K562 (cell line): ENCODE results near the gene CREB3L1. TPM values are rescaled to one million over a fixed set of nuclear protein-coding genes. Genes with fewer than 3 reads are reported as not detected.

Experiments
- ARHGAP35 ChIP-seq: fragments of 450-650 bp; IDR thresholded peaks from 2 replicates; pipeline ENCODE4 v1.6.1; 2018; ENCODE audit not compliant: partially characterized antibody
- BRD4 ChIP-seq: fragments of 200-600 bp; sonication (generic); IDR thresholded peaks from 2 replicates; pipeline ENCODE4 v1.6.1; 2017; ENCODE audit warnings: inconsistent platforms
- ILK ChIP-seq: fragments of 450-650 bp; IDR thresholded peaks from 2 replicates; pipeline ENCODE4 v1.6.1; 2016; ENCODE audit warnings: missing genetic modification characterization, low read depth, mild to moderate bottlenecking, missing compliant biosample characterization, moderate library complexity, borderline replicate concordance
- MEF2A ChIP-seq: IDR thresholded peaks from 2 replicates; pipeline ENCODE4 v1.6.1; 2011; ENCODE audit warnings: low read depth, mild to moderate bottlenecking, low read length, moderate library complexity; ENCODE audit not compliant: control insufficient read depth
- MYC ChIP-seq, 2 experiments: fragments of 250-450 bp in 1 of 2; sonication (Bioruptor Pico) in 1 of 2; IDR thresholded peaks; 2 replicates each; pipeline versions ENCODE4 v1.5.1 to v1.6.1; 2012 to 2021; ENCODE audit warnings: low read depth in 2 of 2, borderline replicate concordance in 1 of 2, improper control_type of control experiment in 1 of 2, low read length in 1 of 2, mild to moderate bottlenecking in 1 of 2, moderate library complexity in 1 of 2
- NR4A1 ChIP-seq, 2 experiments: fragments of 250-450 bp in 1 of 2; fragments of 450-650 bp in 1 of 2; sonication (Bioruptor Pico) in 1 of 2; IDR thresholded peaks; 2 replicates each; pipeline versions ENCODE4 v1.4.0 to v1.6.1; 2016 to 2020; ENCODE audit warnings: mild to moderate bottlenecking in 2 of 2, missing compliant biosample characterization in 1 of 2, missing genetic modification characterization in 1 of 2, moderate library complexity in 1 of 2
- SIX5 ChIP-seq, 2 experiments: IDR thresholded peaks; 2 replicates each; pipeline ENCODE4 v1.6.1; 2011; ENCODE audit warnings: low read length in 2 of 2, borderline replicate concordance in 1 of 2, low read depth in 1 of 2, mild to moderate bottlenecking in 1 of 2, moderate library complexity in 1 of 2; ENCODE audit not compliant: insufficient read depth in 1 of 2
- SLC30A9 ChIP-seq: fragments of 250-450 bp; sonication (Bioruptor Pico); IDR thresholded peaks from 2 replicates; pipeline ENCODE4 v1.8.0; 2022; ENCODE audit warnings: mild to moderate bottlenecking, moderate library complexity
- ZBTB8A ChIP-seq: fragments of 450-650 bp; IDR thresholded peaks from 2 replicates; pipeline ENCODE4 v1.6.1; 2018; ENCODE audit warnings: mild to moderate bottlenecking, moderate library complexity; ENCODE audit not compliant: partially characterized antibody
- ZC3H8 ChIP-seq: fragments of 450-650 bp; IDR thresholded peaks from 2 replicates; pipeline ENCODE4 v1.6.1; 2017
- ZKSCAN8 ChIP-seq: fragments of 200-800 bp; sonication (Bioruptor generic); IDR thresholded peaks from 2 replicates; pipeline ENCODE4 v1.6.1; 2016; ENCODE audit warnings: missing genetic modification characterization, missing compliant biosample characterization
- polyA plus RNA-seq, 8 experiments: library from polyadenylated mRNA; depleted of rRNA in 4 of 8; stranded (reverse) in 5 of 8; unstranded in 3 of 8; fragments of >200 nt; fragmentation: Nextera tagmentation in 2 of 8; fragmentation: Illumina TruSeq in 1 of 8; extraction: Ambion mirVana in 2 of 8; extraction: Trizol in 1 of 8; gene quantifications; 2 replicates each; pipeline versions ENCODE4 v1.2.1 to v1.2.3, GENCODE V29; 2011 to 2014; ENCODE audit warnings: inconsistent platforms in 1 of 8, missing spikeins in 1 of 8
- total RNA-seq, 7 experiments: library from RNA; depleted of rRNA in 6 of 7; stranded (reverse); fragments of >200 nt in 6 of 7; fragmentation: Illumina TruSeq in 2 of 7; extraction: Trizol in 2 of 7; gene quantifications; 2 replicates each; pipeline versions ENCODE4 v1.2.1 to v1.2.3, GENCODE V29; 2011 to 2021; ENCODE audit warnings: low replicate concordance in 1 of 7
- TF ChIP-seq, protein P1 (sequence below): fragments of 450-650 bp; IDR thresholded peaks from 2 replicates; pipeline ENCODE4 v1.6.1; 2017; ENCODE audit warnings: antibody characterized with exemption, mild to moderate bottlenecking
- TF ChIP-seq, protein P2 (sequence below), 2 experiments: fragments of 450-650 bp in 1 of 2; IDR thresholded peaks; 2 replicates each; pipeline ENCODE4 v1.6.1; 2011 to 2017; ENCODE audit warnings: low read depth in 2 of 2, antibody characterized with exemption in 1 of 2, borderline replicate concordance in 1 of 2, low read length in 1 of 2, mild to moderate bottlenecking in 1 of 2, mixed read lengths in 1 of 2; ENCODE audit not compliant: control insufficient read depth in 1 of 2
- TF ChIP-seq, protein P3 (sequence below), 2 experiments: IDR thresholded peaks; 2 replicates each; pipeline ENCODE4 v1.6.1; 2012; ENCODE audit warnings: improper control_type of control experiment in 2 of 2, low read depth in 2 of 2, low read length in 2 of 2, borderline replicate concordance in 1 of 2

CREB3L1 gene
- total and polyA plus RNA-seq, 9 of the 15 experiments (the other 6 are each of a cell fraction or from before 2014, with no cell fraction given): 1.2 to 27.6 (median 3.7) TPM

DNA sequence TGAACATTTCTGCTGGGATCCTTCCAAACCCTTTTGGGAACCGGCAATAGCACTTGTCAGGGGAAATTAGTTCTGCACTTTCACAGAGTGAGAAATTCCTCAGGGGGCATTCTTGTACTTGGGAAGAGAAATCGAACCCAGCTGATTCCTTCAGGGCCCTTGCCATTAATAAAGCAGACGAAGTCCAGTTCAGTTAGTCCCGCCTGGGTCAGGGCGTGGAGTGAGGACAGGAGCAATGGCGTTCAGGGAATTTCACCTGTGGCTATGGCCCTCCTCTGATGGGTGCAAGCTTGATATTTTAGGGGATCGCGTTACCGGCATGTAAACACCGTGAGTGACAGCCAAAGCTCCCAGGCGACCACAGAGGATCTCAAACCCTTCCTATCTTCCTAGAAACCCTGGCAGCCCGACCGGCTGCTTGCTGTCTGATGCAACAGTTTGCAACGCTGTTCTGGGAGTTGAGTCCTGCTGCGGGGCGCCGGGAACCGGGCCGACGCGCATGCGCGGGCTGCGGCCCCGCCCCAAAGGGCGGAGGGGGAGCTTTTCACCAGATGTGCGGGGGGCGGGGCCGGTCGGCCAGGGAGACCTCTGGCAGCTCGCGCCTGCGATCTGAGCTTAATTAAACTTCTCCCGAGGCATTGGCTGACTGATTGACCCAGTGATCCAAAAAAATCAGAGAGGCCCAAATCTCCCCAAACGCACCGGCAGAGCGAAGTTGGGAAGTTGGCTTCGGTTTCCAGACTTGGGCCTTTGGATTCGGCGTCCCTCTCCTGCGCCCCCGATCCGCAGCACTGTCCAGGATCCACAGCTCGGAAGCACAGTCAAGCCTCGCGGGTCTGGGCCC, 34.3 kb upstream of the CREB3L1 start (continued):
- TF ChIP-seq MEF2A: no peak
- no peak for TF ChIP-seq SIX5 (IDR thresholded peaks at IDR 0.05; ENCODE audit: borderline replicate concordance in 1 of 2, insufficient read depth in 1 of 2, low read depth in 1 of 2, low read length in 2 of 2)
- no peak; the same call in none of the 2 replicates for TF ChIP-seq ZKSCAN8 (CRISPR knock-in tag)
- no peak for TF ChIP-seq ILK (tag)
- TF ChIP-seq ZBTB8A: no peak
- 0 out of 2 replicates have a peak, but pooled peaks have one; percentile 67 for TF ChIP-seq NR4A1 (CRISPR knock-in tag; IDR thresholded peaks at IDR 0.05)
- TF ChIP-seq NR4A1 (tag; IDR thresholded peaks at IDR 0.05): peak; percentile 68
- TF ChIP-seq ARHGAP35: no peak
- TF ChIP-seq SLC30A9 (CRISPR knock-in tag): no peak
- TF ChIP-seq BRD4: peak; percentile 69; the same call in 1 of the 2 replicates
- TF ChIP-seq, protein P1, sequence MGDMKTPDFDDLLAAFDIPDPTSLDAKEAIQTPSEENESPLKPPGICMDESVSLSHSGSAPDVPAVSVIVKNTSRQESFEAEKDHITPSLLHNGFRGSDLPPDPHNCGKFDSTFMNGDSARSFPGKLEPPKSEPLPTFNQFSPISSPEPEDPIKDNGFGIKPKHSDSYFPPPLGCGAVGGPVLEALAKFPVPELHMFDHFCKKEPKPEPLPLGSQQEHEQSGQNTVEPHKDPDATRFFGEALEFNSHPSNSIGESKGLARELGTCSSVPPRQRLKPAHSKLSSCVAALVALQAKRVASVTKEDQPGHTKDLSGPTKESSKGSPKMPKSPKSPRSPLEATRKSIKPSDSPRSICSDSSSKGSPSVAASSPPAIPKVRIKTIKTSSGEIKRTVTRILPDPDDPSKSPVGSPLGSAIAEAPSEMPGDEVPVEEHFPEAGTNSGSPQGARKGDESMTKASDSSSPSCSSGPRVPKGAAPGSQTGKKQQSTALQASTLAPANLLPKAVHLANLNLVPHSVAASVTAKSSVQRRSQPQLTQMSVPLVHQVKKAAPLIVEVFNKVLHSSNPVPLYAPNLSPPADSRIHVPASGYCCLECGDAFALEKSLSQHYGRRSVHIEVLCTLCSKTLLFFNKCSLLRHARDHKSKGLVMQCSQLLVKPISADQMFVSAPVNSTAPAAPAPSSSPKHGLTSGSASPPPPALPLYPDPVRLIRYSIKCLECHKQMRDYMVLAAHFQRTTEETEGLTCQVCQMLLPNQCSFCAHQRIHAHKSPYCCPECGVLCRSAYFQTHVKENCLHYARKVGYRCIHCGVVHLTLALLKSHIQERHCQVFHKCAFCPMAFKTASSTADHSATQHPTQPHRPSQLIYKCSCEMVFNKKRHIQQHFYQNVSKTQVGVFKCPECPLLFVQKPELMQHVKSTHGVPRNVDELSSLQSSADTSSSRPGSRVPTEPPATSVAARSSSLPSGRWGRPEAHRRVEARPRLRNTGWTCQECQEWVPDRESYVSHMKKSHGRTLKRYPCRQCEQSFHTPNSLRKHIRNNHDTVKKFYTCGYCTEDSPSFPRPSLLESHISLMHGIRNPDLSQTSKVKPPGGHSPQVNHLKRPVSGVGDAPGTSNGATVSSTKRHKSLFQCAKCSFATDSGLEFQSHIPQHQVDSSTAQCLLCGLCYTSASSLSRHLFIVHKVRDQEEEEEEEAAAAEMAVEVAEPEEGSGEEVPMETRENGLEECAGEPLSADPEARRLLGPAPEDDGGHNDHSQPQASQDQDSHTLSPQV: peak; percentile 91; the same call in 1 of the 2 replicates
- TF ChIP-seq, protein P2, sequence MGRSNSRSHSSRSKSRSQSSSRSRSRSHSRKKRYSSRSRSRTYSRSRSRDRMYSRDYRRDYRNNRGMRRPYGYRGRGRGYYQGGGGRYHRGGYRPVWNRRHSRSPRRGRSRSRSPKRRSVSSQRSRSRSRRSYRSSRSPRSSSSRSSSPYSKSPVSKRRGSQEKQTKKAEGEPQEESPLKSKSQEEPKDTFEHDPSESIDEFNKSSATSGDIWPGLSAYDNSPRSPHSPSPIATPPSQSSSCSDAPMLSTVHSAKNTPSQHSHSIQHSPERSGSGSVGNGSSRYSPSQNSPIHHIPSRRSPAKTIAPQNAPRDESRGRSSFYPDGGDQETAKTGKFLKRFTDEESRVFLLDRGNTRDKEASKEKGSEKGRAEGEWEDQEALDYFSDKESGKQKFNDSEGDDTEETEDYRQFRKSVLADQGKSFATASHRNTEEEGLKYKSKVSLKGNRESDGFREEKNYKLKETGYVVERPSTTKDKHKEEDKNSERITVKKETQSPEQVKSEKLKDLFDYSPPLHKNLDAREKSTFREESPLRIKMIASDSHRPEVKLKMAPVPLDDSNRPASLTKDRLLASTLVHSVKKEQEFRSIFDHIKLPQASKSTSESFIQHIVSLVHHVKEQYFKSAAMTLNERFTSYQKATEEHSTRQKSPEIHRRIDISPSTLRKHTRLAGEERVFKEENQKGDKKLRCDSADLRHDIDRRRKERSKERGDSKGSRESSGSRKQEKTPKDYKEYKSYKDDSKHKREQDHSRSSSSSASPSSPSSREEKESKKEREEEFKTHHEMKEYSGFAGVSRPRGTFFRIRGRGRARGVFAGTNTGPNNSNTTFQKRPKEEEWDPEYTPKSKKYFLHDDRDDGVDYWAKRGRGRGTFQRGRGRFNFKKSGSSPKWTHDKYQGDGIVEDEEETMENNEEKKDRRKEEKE (IDR thresholded peaks at IDR 0.05; ENCODE audit: borderline replicate concordance in 1 of 2, control insufficient read depth in 1 of 2, low read depth in 2 of 2, low read length in 1 of 2): no peak
- no peak for TF ChIP-seq ZC3H8
- TF ChIP-seq MYC (IDR thresholded peaks at IDR 0.05; ENCODE audit: low read depth, low read length): peak; percentile 96
- peak; percentile 50 for TF ChIP-seq MYC (CRISPR knock-in tag; IDR thresholded peaks at IDR 0.05; ENCODE audit: borderline replicate concordance, low read depth)
- TF ChIP-seq, protein P3, sequence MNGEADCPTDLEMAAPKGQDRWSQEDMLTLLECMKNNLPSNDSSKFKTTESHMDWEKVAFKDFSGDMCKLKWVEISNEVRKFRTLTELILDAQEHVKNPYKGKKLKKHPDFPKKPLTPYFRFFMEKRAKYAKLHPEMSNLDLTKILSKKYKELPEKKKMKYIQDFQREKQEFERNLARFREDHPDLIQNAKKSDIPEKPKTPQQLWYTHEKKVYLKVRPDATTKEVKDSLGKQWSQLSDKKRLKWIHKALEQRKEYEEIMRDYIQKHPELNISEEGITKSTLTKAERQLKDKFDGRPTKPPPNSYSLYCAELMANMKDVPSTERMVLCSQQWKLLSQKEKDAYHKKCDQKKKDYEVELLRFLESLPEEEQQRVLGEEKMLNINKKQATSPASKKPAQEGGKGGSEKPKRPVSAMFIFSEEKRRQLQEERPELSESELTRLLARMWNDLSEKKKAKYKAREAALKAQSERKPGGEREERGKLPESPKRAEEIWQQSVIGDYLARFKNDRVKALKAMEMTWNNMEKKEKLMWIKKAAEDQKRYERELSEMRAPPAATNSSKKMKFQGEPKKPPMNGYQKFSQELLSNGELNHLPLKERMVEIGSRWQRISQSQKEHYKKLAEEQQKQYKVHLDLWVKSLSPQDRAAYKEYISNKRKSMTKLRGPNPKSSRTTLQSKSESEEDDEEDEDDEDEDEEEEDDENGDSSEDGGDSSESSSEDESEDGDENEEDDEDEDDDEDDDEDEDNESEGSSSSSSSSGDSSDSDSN (IDR thresholded peaks at IDR 0.05; ENCODE audit: borderline replicate concordance in 1 of 2, low read depth in 2 of 2, low read length in 2 of 2): peak; percentile 73 to 92; a peak in 3 of 4 replicates
